ENCODE results near the gene CD68. TPM values are rescaled to one million over a fixed set of nuclear protein-coding genes. Genes with fewer than 3 reads are reported as not detected.
A peak's percentile ranks its signal among the peaks of the same experiment; 100 is the strongest.

CD68 gene
- total RNA-seq, 1 experiment from 2014 or later = 30.2 TPM

DNA sequence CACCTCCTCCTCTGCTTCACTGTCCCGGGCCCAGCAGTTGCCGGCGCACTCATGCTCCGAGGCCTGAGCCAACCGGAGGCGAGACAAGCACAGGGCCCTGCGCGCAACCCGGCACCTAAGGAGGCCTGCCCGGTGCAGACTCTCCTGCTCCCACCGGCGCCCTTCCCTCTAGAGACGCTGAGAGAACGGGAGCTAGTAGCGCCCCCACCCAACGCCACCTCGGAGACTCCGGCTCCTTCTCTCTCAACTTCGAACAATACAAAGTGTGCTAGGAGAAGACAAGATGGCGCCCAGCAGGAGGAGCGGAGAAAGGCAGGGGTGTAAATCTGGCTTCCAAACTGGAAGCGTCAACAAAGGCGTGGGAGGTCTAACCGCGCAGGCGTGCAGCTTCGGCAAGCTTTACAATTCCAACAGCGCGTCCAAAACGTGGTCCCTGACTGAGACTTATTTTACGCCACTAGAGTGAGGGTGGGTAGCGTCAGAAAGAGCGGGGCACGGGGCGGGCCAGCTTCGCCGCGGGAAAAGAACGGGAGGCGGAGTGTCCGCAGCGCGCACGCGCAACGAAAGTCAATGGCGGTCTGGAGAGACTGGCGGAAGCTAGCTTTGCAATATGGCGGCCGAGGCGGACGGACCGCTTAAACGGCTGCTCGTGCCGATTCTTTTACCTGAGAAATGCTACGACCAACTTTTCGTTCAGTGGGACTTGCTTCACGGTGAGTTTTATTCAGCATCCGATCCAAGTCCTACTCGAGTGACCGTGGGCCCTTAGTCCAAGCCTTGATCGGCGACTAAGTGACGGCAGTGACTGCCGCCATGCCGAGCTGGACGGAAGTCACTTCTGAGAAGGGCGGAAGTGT lies 4.0 kb downstream of the CD68 start, which contains the start of gene MPDU1:
Gene MPDU1 (plus strand): TSS at position 600 of the 857 bp plus-strand sequence. CDS start 11 bp downstream, at position 611.
- H2AFZ ChIP-seq (ENCODE audit: low read length) = peak within 1 kb of the TSS; percentile 71
- no peaks in the 10 kb centered on the region; the same call in 1 of the 2 replicates for H4K20me1 ChIP-seq (ENCODE audit: low read length)
- TF ChIP-seq EZH2 (IDR thresholded peaks at IDR 0.05; ENCODE audit: low read length, unreplicated experiment) (no peak), EZH2phosphoT487 (IDR thresholded peaks at IDR 0.05; ENCODE audit: borderline replicate concordance, low read length) (no peak)
- TF ChIP-seq, protein P1, sequence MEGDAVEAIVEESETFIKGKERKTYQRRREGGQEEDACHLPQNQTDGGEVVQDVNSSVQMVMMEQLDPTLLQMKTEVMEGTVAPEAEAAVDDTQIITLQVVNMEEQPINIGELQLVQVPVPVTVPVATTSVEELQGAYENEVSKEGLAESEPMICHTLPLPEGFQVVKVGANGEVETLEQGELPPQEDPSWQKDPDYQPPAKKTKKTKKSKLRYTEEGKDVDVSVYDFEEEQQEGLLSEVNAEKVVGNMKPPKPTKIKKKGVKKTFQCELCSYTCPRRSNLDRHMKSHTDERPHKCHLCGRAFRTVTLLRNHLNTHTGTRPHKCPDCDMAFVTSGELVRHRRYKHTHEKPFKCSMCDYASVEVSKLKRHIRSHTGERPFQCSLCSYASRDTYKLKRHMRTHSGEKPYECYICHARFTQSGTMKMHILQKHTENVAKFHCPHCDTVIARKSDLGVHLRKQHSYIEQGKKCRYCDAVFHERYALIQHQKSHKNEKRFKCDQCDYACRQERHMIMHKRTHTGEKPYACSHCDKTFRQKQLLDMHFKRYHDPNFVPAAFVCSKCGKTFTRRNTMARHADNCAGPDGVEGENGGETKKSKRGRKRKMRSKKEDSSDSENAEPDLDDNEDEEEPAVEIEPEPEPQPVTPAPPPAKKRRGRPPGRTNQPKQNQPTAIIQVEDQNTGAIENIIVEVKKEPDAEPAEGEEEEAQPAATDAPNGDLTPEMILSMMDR (conservative IDR thresholded peaks at IDR 0.05; ENCODE audit: low read depth, low read length) = no peak
- BruUV-seq (replicated peaks) = TSS peak; percentile 71
- CTCF ChIA-PET = interaction anchor here (1.1 kb wide), 1 partner anchor 24 kb away, joined by 3 read pairs; no protein-coding TSS in a partner anchor
- H3K27me3 ChIP-seq (ENCODE audit: low read length) = no peaks in the 10 kb centered on the region
- peaks cover 6% of the 10 kb centered on the region for H3F3A ChIP-seq (ENCODE audit: low read length, unreplicated experiment)
- intact Hi-C loops (cut with micrococcal nuclease) = no loop called here
- peaks cover 46% of the 10 kb centered on the region for H3K4me1 ChIP-seq (ENCODE audit: insufficient read depth, low read length)
- DNase-seq (peak; percentile 91), ATAC-seq (peak; percentile 46)
- no peaks in the 10 kb centered on the region for H3K9me3 ChIP-seq (ENCODE audit: low read length)
- H3K27ac ChIP-seq (ENCODE audit: low read length) = peak within 1 kb of the TSS; percentile 90
- peak within 1 kb of the TSS; percentile 96 for H3K9ac ChIP-seq (ENCODE audit: low read length)
- peak within 1 kb of the TSS; percentile 81 for H3K4me3 ChIP-seq (ENCODE audit: low read length)
- peak within 1 kb of the TSS; percentile 90 for H3K4me2 ChIP-seq (ENCODE audit: low read length)
- H3K79me2 ChIP-seq (ENCODE audit: low read length) = peaks cover 48% of the 10 kb centered on the region
- no peaks in the 10 kb centered on the region for H3K9me2 ChIP-seq (replicated peaks; ENCODE audit: low read length)
- H3K36me3 ChIP-seq (ENCODE audit: low read depth, low read length) = no peaks in the 10 kb centered on the region
- POLR2A ChIA-PET (ENCODE audit: unreplicated experiment) = interaction anchor here (0.5 to 1.0 kb wide), 4 partner anchors 32 to 627 kb away, joined by 3 to 4 read pairs (median 4); no protein-coding TSS in a partner anchor

DNA sequence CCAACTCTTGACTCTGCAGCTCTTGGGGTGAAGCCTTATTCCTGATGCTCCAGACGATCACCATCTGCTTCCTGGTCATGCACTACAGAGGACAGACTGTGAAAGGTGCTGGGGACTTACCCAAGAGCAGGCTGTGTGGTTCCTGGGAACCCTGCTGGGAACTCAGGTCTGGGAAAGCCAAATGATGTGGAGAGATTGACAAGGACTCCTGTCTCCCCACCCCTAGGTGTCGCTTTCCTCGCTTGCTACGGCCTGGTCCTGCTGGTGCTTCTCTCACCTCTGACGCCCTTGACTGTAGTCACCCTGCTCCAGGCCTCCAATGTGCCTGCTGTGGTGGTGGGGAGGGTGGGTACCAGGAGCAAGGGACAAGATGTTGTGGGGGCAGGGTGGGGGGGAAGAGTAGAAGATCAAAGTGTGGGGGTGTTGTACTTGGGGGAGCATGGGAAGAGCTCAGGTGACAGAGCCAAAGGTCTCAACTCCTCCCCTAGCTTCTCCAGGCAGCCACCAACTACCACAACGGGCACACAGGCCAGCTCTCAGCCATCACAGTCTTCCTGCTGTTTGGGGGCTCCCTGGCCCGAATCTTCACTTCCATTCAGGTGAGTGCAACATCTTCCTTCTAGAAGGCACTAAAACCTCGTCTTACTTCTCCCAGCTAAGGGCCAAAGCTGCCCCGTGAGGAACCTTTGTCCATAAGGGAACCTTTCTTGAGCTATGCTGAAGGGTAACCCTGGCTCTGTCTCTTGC lies 7.4 kb downstream of the CD68 start:
- Histone ChIP-seq H3K4me2 (ENCODE audit: low read length) (0 out of 2 replicates have a peak overlapping the region, but pooled peaks have one; percentile 69), H3K9ac (ENCODE audit: low read length) (no peak overlapping the region), H3K27me3 (ENCODE audit: low read length) (no peaks in the 10 kb centered on the region), H3K4me1 (ENCODE audit: insufficient read depth, low read length) (peaks cover 58% of the 10 kb centered on the region), H3K79me2 (ENCODE audit: low read length) (peaks cover 49% of the 10 kb centered on the region), H2AFZ (ENCODE audit: low read length) (no peak overlapping the region), H3K27ac (ENCODE audit: low read length) (no peak overlapping the region), H3K9me3 (ENCODE audit: low read length) (no peaks in the 10 kb centered on the region), H3K36me3 (ENCODE audit: low read depth, low read length) (no peaks in the 10 kb centered on the region; the same call in 1 of the 2 replicates), H4K20me1 (ENCODE audit: low read length) (no peaks in the 10 kb centered on the region), H3K4me3 (ENCODE audit: low read length) (no peak overlapping the region), H3K9me2 (replicated peaks; ENCODE audit: low read length) (no peaks in the 10 kb centered on the region), H3F3A (ENCODE audit: low read length, unreplicated experiment) (no peaks in the 10 kb centered on the region)
- DNase-seq = peak; percentile 19
- ChIA-PET POLR2A (ENCODE audit: unreplicated experiment) (interaction anchor here (0.6 kb wide), 1 partner anchor 13 kb away, joined by 4 read pairs; no protein-coding TSS in a partner anchor), CTCF (no interaction called here)
- BruUV-seq (replicated peaks) = no TSS peak
- no peak for TF ChIP-seq EZH2 (IDR thresholded peaks at IDR 0.05; ENCODE audit: low read length, unreplicated experiment)
- no peak for TF ChIP-seq EZH2phosphoT487 (IDR thresholded peaks at IDR 0.05; ENCODE audit: borderline replicate concordance, low read length)
- TF ChIP-seq, protein P1 (conservative IDR thresholded peaks at IDR 0.05; ENCODE audit: low read depth, low read length) = 0 out of 2 replicates have a peak, but pooled peaks have one; percentile 29
- no peak for ATAC-seq
- intact Hi-C loops (cut with micrococcal nuclease) = no loop called here
